GM23248 (cell line): ENCODE data around the gene DYNLRB1.

Experiments
- EZH2 ChIP-seq: fragments of 200-600 bp; sonication (generic); IDR thresholded peaks from 2 replicates; pipeline ENCODE4 v1.6.1; 2018; ENCODE audit warnings: antibody characterized with exemption, mild to moderate bottlenecking; ENCODE audit not compliant: insufficient read depth, poor library complexity, severe bottlenecking
- EZH2phosphoT487 ChIP-seq: fragments of 200-600 bp; sonication (generic); IDR thresholded peaks from 2 replicates; pipeline ENCODE4 v1.6.1; 2018; ENCODE audit warnings: antibody characterized with exemption, moderate library complexity, mild to moderate bottlenecking, low read depth; ENCODE audit not compliant: insufficient read depth

DNA sequence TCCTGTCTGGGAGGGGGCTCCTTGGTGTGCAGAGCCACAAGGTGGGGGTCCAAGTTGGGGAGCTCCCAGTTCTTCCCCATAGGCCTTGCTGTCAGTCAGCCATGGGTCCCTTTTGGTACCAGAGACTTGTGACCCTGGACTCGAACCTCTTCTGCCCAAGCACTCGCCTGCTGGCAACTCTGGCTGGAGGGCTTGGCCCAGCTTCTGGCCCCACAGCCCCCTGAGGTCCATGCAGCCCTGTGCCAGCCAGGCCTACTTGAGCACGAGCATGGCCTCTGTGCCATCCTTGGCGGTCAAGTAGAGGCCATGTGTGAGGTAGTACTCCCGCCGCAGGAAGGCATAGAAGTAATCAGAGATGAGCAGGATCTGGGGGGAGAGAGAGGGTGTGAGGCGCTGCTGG is 44.4 kb downstream of the DYNLRB1 start:
- TF ChIP-seq EZH2phosphoT487, result no peak
- no peak for TF ChIP-seq EZH2
